Left ventricle myocardium inferior (tissue), 1 donor: ENCODE measurements around the gene FILIP1. TPM values are rescaled to one million over a fixed set of nuclear protein-coding genes. Genes with fewer than 3 reads are reported as not detected.

Experiments
- DNase-seq: peaks from one replicate; pipeline ENCODE4 v3.0.0-alpha.2; 2020
- H3K27ac ChIP-seq: fragments of 200-600 bp; replicated peaks from 2 replicates; pipeline ENCODE4 v1.8.0; 2021
- H3K27me3 ChIP-seq: fragments of 200-600 bp; 2 replicates; pipeline ENCODE4 v1.8.0; 2021; ENCODE audit warnings: low read depth
- H3K36me3 ChIP-seq: fragments of 200-600 bp; 2 replicates; pipeline ENCODE4 v1.8.0; 2021
- H3K4me1 ChIP-seq: fragments of 200-600 bp; 2 replicates; pipeline ENCODE4 v1.8.0; 2021
- H3K4me3 ChIP-seq: fragments of 200-600 bp; 2 replicates; pipeline ENCODE4 v1.8.0; 2021; ENCODE audit warnings: mild to moderate bottlenecking, moderate library complexity
- H3K9me3 ChIP-seq: fragments of 200-600 bp; replicated peaks from 2 replicates; pipeline ENCODE4 v1.8.0; 2021
- CTCF ChIP-seq: fragments of 200-600 bp; IDR thresholded peaks from 2 replicates; pipeline ENCODE4 v1.8.0; 2021; ENCODE audit warnings: antibody characterized with exemption, mild to moderate bottlenecking, borderline replicate concordance
- intact Hi-C: fragments of 100-400 bp; cut with micrococcal nuclease; formaldehyde crosslinking; loops from one replicate; pipeline ENCODE4 v1.11.0; 2022
- total RNA-seq: library from RNA; stranded (reverse); fragmentation: NEBNext Ultra II Directional; extraction: Animal tissue kit (Norgen Biotek cat#: 25700); gene quantifications from one replicate; pipeline ENCODE4 v1.2.1, GENCODE V29; 2021
- donor health status: DM: no; HTN: yes; CAD: no; lungs with severe emphysema.

FILIP1 gene
- total RNA-seq, 1 donor from 2014 or later, result 173 TPM

- H3K27me3 ChIP-seq, result no peaks in the 10 kb centered on the region
- no peak for DNase-seq
- peaks cover 56% of the 10 kb centered on the region for H3K4me1 ChIP-seq
- no peak for TF ChIP-seq CTCF
- no peak overlapping the region for H3K4me3 ChIP-seq
- H3K27ac ChIP-seq, result peak overlapping the region; percentile 36
- H3K36me3 ChIP-seq, result no peaks in the 10 kb centered on the region
- H3K9me3 ChIP-seq, result no peaks in the 10 kb centered on the region
- intact Hi-C loops, result no loop called here
These were observed 111.0 kb downstream of the FILIP1 start for GRCh38 chr6:75382634-75382900.

GRCh38 chr6:75381877-75382633 lies 111.5 kb downstream of the FILIP1 start:
- no peak overlapping the region for H3K4me3 ChIP-seq
- no peak for DNase-seq
- intact Hi-C loops, result no loop called here
- H3K4me1 ChIP-seq, result peaks cover 61% of the 10 kb centered on the region
- no peaks in the 10 kb centered on the region for H3K9me3 ChIP-seq
- no peaks in the 10 kb centered on the region for H3K36me3 ChIP-seq
- TF ChIP-seq CTCF, result no peak
- H3K27me3 ChIP-seq, result no peaks in the 10 kb centered on the region
- H3K27ac ChIP-seq, result peak overlapping the region; percentile 36

DNA sequence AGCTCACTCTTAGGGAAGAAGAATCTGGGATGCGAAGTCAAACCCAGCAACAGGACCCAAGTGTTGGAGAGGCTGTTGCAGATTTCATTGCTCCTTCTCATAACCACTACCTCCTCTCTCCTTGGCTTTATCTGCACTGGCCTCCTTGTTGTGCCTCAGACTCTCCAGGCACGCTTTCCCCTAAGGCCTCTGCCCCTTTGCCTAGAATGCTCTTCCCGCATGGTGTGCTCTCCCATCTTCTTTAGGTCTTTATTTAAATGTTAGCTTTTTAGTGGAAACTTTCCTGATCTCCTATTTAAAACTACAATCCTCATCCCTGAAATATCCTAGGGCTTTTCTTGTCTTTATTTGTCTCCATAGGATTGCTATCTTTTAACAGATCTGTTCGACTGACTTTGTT lies 114.1 kb downstream of the FILIP1 start:
- intact Hi-C loops, result no loop called here
- no peak for DNase-seq

GRCh38 chr6:75378101-75378500 lies 115.5 kb downstream of the FILIP1 start:
- Histone ChIP-seq H3K4me1 (peaks cover 65% of the 10 kb centered on the region), H3K4me3 (no peak overlapping the region), H3K9me3 (no peaks in the 10 kb centered on the region), H3K36me3 (no peaks in the 10 kb centered on the region), H3K27me3 (no peaks in the 10 kb centered on the region), H3K27ac (no peak overlapping the region)
- DNase-seq, result no peak
- no peak for TF ChIP-seq CTCF
- intact Hi-C loops, result no loop called here

More for the DNA sequence above, 114.1 kb downstream of the FILIP1 start:
- Histone ChIP-seq H3K4me3 (no peak overlapping the region), H3K4me1 (peaks cover 73% of the 10 kb centered on the region), H3K9me3 (no peaks in the 10 kb centered on the region), H3K27ac (no peak overlapping the region), H3K36me3 (no peaks in the 10 kb centered on the region), H3K27me3 (no peaks in the 10 kb centered on the region)
- TF ChIP-seq CTCF, result no peak

GRCh38 chr6:75377386-75377785 lies 116.2 kb downstream of the FILIP1 start:
- Histone ChIP-seq H3K27ac (peak overlapping the region; percentile 4), H3K27me3 (no peaks in the 10 kb centered on the region), H3K4me3 (no peak overlapping the region), H3K9me3 (no peaks in the 10 kb centered on the region), H3K4me1 (peaks cover 57% of the 10 kb centered on the region), H3K36me3 (no peaks in the 10 kb centered on the region)
- TF ChIP-seq CTCF, result no peak
- no peak for DNase-seq
- intact Hi-C loops, result no loop called here
